Stomach (tissue), 9 donors: Measurements from ENCODE around the gene DLEC1. TPM values are rescaled to one million over a fixed set of nuclear protein-coding genes. Genes with fewer than 3 reads are reported as not detected.
"Not testable (repeated sequence)": the region's sequence is repeated elsewhere in the genome, so short reads cannot be mapped to it uniquely, and the experiment has no call there.

ENCODE experiments used
- DNase-seq, 2 donors: peaks; one replicate each; pipeline versions ENCODE4 v3.0.0 to v3.0.0-alpha.2; 2013 to 2019
- H3K27ac ChIP-seq, 5 donors: fragments of 200-600 bp in 4 of 5; sonication (generic) in 4 of 5; one replicate each; pipeline ENCODE4 v1.5.1; 2013 to 2019; ENCODE audit warnings: mild to moderate bottlenecking in 1 of 5, moderate library complexity in 1 of 5
- H3K27me3 ChIP-seq, 3 donors: fragments of 200-600 bp; sonication (generic); one replicate each; pipeline ENCODE4 v1.5.1; 2017 to 2019; ENCODE audit warnings: mixed run types in 1 of 3
- H3K36me3 ChIP-seq, 4 donors: fragments of 200-600 bp; sonication (generic); 1 replicate in 3 of 4; 2 replicates in 1 of 4; pipeline ENCODE4 v1.5.1; 2016 to 2019
- H3K4me1 ChIP-seq, 4 donors: fragments of 200-600 bp; sonication (generic); one replicate each; pipeline ENCODE4 v1.5.1; 2016 to 2019
- H3K4me3 ChIP-seq, 4 donors: fragments of 200-600 bp; sonication (generic) in 3 of 4; one replicate each; pipeline ENCODE4 v1.5.1; 2016 to 2019; ENCODE audit warnings: mild to moderate bottlenecking in 1 of 4
- H3K9me3 ChIP-seq, 4 donors: fragments of 200-600 bp; sonication (generic); one replicate each; pipeline ENCODE4 v1.5.1; 2016 to 2019
- CTCF ChIP-seq, 7 experiments: fragments of 450-650 bp in 4 of 7; fragments of 200-600 bp in 3 of 7; sonication (generic) in 3 of 7; IDR thresholded peaks; one replicate each; pipeline ENCODE4 v1.5.1; 2016 to 2019; ENCODE audit warnings: antibody characterized with exemption in 7 of 7, control low read depth in 2 of 7, mild to moderate bottlenecking in 1 of 7
- EP300 ChIP-seq: sonication (generic); formaldehyde crosslinking; IDR thresholded peaks from one replicate; pipeline ENCODE4 v1.6.1; 2017; ENCODE audit warnings: antibody characterized with exemption
- POLR2A ChIP-seq, 4 donors: fragments of 450-650 bp; IDR thresholded peaks; one replicate each; pipeline ENCODE4 v1.6.1; 2016; ENCODE audit warnings: antibody characterized with exemption in 4 of 4, control low read depth in 2 of 4, mild to moderate bottlenecking in 1 of 4, moderate library complexity in 1 of 4
- POLR2AphosphoS5 ChIP-seq, 3 donors: sonication (generic); formaldehyde crosslinking; IDR thresholded peaks; one replicate each; pipeline ENCODE4 v1.6.1; 2016; ENCODE audit warnings: antibody characterized with exemption in 3 of 3
- WGBS, 5 donors: extraction: QIAGEN DNeasy Blood & Tissue Kit in 3 of 5; methylation state at CpG; one replicate each; pipeline versions ENCODE4 v1.1.5 to v1.1.7; 2013 to 2018; 5-methylcytosine and 5-hydroxymethylcytosine counted together
- intact Hi-C: fragments of 100-400 bp; cut with DNase I; formaldehyde crosslinking; loops from one replicate; pipeline ENCODE4 v1.15.1; 2023; ENCODE audit warnings: low total_unique reads
- polyA plus RNA-seq, 3 donors: library from polyadenylated mRNA; stranded (reverse); fragments of 200-250 nt; gene quantifications; one replicate each; pipeline ENCODE4 v1.2.3, GENCODE V29; 2013
- total RNA-seq, 5 donors: library from RNA; depleted of rRNA; stranded (reverse); fragments of >200 nt; gene quantifications; one replicate each; pipeline versions ENCODE4 v1.1.0 to v1.2.3, GENCODE V29; 2014 to 2016
- donor health status: healthy with polysubstance abuse.
- donor health status: Bipolar disorder and iron deficiency.
- donor health status: healthy.

The DLEC1 gene
- total and polyA plus RNA-seq, 8 donors = 0.12 to 1.5 (median 0.31) TPM; not detected in 3

GRCh38 chr3:38083254-38083653, 44.2 kb downstream of the DLEC1 start:
- DNase-seq, H3K36me3 ChIP-seq, H3K4me1 ChIP-seq, H3K4me3 ChIP-seq, intact Hi-C loops, H3K27ac ChIP-seq, H3K27me3 ChIP-seq: not testable (repeated sequence)
- H3K9me3 ChIP-seq = peaks cover 0 to 25% (median 0%) of the 10 kb centered on the region in 4 donors
- WGBS, 5 donors = 93 to 100% methylated on average over 1 of the region's 1 CpG; no CpG with 5 or more reads in 3 of the 5 donors

- intact Hi-C loops = no loop called here
- H3K9me3 ChIP-seq = peaks cover 0 to 25% (median 0%) of the 10 kb centered on the region in 4 donors
- no peak for TF ChIP-seq POLR2AphosphoS5 (IDR thresholded peaks at IDR 0.05)
- no peak for TF ChIP-seq CTCF (IDR thresholded peaks at IDR 0.05)
- no peak for TF ChIP-seq POLR2A (IDR thresholded peaks at IDR 0.05)
- TF ChIP-seq EP300 = no peak
- H3K27ac ChIP-seq = no peak overlapping the region
- no peaks in the 10 kb centered on the region for H3K36me3 ChIP-seq
- WGBS, 5 donors = 92 to 98% (median 96%) methylated on average over 13 of the region's 13 CpGs
- H3K4me3 ChIP-seq = no peak overlapping the region
- H3K4me1 ChIP-seq = no peaks in the 10 kb centered on the region
- DNase-seq = no peak
- H3K27me3 ChIP-seq = no peaks in the 10 kb centered on the region
Observed at GRCh38 chr3:38083871-38084333, 44.9 kb downstream of the DLEC1 start.

- H3K27ac ChIP-seq = no peak overlapping the region
Observed at GRCh38 chr3:38084334-38085310, 45.6 kb downstream of the DLEC1 start.

GRCh38 chr3:38085311-38085942, 46.4 kb downstream of the DLEC1 start:
- no peak for DNase-seq
- H3K9me3 ChIP-seq = peaks cover 0 to 25% (median 0%) of the 10 kb centered on the region in 4 donors
- intact Hi-C loops = no loop called here
- H3K4me3 ChIP-seq = no peak overlapping the region
- H3K4me1 ChIP-seq = no peaks in the 10 kb centered on the region
- no peak for TF ChIP-seq CTCF (IDR thresholded peaks at IDR 0.05)
- no peak for TF ChIP-seq EP300
- no peak for TF ChIP-seq POLR2A (IDR thresholded peaks at IDR 0.05)
- no peak for TF ChIP-seq POLR2AphosphoS5 (IDR thresholded peaks at IDR 0.05)
- no peaks in the 10 kb centered on the region for H3K36me3 ChIP-seq
- no peaks in the 10 kb centered on the region for H3K27me3 ChIP-seq
- H3K27ac ChIP-seq = no peak overlapping the region
- WGBS, 5 donors = 81 to 93% (median 86%) methylated on average over 10 to 11 of the region's 11 CpGs

More at GRCh38 chr3:38084334-38085310, 45.6 kb downstream of the DLEC1 start:
- no peaks in the 10 kb centered on the region for H3K27me3 ChIP-seq
- 51 to 70% (median 62%) methylated on average over 7 of the region's 7 CpGs for WGBS, 5 donors
- H3K4me3 ChIP-seq = no peak overlapping the region
- no peaks in the 10 kb centered on the region for H3K4me1 ChIP-seq
- H3K36me3 ChIP-seq = no peaks in the 10 kb centered on the region
- intact Hi-C loops = no loop called here
- no peak for TF ChIP-seq POLR2A (IDR thresholded peaks at IDR 0.05)
- TF ChIP-seq POLR2AphosphoS5 (IDR thresholded peaks at IDR 0.05) = no peak
- no peak for TF ChIP-seq EP300
- TF ChIP-seq CTCF (IDR thresholded peaks at IDR 0.05) = no peak
- H3K9me3 ChIP-seq = peaks cover 0 to 25% (median 0%) of the 10 kb centered on the region in 4 donors
- DNase-seq = peak in 1 of 2 donors; percentile 72
